ENCODE measurements around the gene TBCEL.

DNA sequence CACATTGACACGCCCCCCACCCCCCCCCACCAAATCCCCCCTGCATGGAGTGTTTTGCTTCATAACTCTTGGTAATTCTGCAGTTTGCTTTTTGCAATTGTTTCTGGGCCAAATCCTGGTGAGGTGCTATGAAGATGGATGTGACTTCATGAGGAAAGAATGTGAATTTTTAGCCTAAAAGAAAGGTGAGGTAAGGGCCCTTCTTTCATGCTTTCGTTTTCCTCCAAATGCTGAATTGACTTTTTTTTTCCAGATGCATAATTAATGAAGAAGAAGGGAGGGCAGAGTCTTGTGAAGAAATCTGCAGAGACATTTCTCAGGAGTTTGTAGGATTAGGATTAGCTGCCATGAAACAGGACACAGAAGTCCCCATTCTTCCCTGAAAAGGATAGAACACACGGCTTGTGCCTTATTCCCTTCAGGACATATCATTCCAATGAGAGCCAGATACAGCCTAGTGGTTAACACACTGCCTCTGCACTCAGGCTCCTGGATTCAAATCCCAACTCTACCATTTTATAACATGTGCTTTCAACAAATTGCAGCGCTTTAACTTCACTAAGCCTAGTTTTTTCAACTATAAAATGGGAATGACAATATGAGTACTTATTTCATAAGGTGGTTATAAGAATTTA is 19.6 kb upstream of the TBCEL start:
- TF ChIP-seq, protein P1, sequence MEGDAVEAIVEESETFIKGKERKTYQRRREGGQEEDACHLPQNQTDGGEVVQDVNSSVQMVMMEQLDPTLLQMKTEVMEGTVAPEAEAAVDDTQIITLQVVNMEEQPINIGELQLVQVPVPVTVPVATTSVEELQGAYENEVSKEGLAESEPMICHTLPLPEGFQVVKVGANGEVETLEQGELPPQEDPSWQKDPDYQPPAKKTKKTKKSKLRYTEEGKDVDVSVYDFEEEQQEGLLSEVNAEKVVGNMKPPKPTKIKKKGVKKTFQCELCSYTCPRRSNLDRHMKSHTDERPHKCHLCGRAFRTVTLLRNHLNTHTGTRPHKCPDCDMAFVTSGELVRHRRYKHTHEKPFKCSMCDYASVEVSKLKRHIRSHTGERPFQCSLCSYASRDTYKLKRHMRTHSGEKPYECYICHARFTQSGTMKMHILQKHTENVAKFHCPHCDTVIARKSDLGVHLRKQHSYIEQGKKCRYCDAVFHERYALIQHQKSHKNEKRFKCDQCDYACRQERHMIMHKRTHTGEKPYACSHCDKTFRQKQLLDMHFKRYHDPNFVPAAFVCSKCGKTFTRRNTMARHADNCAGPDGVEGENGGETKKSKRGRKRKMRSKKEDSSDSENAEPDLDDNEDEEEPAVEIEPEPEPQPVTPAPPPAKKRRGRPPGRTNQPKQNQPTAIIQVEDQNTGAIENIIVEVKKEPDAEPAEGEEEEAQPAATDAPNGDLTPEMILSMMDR (conservative IDR thresholded peaks at IDR 0.05 in 1 of 2, IDR thresholded peaks at IDR 0.05 in 1 of 2; ENCODE audit: low read depth in 1 of 2, low read length in 2 of 2), result no peak
- TF ChIP-seq EZH2 (IDR thresholded peaks at IDR 0.05; ENCODE audit: low read length, missing control alignments), result no peak
